ENCODE measurements around the gene ATXN10.
"Not testable (repeated sequence)": the region's sequence is repeated elsewhere in the genome, so short reads cannot be mapped to it uniquely, and the experiment has no call there.

The ATXN10 gene

DNA sequence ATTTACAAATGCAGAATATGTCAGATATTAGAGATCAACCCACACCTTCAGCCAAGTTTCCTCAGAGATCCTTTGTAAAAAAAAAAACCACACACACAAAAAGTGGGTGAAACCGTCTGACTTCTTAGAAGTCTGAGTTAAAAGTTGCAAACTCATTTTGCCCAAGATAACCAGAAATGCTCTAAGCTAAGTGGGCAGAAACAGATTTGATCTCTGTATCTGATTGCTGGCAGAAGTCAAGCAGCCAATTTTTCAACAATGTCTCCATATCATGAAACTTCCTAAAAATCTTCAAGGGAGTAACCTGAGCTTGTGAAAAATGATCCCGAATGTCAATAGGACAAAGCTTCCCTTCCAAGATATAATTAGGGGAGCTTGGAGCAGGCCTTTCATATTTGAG lies 28.6 kb upstream of the ATXN10 start:
- no peak for DNase-seq (ENCODE audit: low read depth in 2 of 2)

DNA sequence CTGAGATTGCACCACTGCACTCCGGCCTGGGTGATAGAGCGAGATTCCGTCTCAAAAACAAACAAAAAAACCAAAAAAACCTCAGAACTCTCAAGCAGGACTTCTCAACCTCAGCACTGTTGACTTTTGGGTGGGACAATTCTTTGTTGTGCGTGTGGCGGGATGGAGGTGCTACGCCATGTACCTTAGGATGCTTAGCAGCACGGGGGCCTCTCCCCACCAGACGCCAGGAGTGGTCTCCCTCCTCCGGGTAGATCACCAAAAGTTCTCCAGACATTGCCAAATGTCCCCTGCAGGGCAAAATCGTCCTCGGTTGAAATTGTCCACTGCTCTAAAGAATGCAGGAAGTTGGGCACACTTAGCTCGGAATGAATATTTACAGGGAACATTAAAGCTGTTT lies 26.9 kb upstream of the ATXN10 start:
- no peak for DNase-seq (ENCODE audit: low read depth in 2 of 2)

DNA sequence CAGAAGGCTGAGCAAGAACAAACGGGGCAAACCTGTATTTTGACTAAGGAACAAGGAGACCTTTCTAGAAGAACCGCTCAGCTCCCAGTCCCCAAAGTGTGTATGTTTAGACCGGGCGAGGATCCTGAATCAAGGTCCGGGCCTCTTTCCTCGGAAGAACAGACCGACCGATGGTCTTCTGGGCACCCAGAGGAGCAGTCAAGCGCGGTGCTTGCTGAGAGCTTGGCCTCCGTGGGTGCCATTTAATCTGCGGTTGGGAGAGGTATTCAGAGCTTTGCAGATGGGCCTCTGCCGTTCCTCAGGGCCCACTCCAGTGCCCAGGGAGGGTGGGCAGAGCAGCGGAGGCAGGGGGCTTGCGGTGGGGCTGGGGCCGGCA lies 26.5 kb upstream of the ATXN10 start:
- no peak for DNase-seq (ENCODE audit: low read depth in 2 of 2)

DNA sequence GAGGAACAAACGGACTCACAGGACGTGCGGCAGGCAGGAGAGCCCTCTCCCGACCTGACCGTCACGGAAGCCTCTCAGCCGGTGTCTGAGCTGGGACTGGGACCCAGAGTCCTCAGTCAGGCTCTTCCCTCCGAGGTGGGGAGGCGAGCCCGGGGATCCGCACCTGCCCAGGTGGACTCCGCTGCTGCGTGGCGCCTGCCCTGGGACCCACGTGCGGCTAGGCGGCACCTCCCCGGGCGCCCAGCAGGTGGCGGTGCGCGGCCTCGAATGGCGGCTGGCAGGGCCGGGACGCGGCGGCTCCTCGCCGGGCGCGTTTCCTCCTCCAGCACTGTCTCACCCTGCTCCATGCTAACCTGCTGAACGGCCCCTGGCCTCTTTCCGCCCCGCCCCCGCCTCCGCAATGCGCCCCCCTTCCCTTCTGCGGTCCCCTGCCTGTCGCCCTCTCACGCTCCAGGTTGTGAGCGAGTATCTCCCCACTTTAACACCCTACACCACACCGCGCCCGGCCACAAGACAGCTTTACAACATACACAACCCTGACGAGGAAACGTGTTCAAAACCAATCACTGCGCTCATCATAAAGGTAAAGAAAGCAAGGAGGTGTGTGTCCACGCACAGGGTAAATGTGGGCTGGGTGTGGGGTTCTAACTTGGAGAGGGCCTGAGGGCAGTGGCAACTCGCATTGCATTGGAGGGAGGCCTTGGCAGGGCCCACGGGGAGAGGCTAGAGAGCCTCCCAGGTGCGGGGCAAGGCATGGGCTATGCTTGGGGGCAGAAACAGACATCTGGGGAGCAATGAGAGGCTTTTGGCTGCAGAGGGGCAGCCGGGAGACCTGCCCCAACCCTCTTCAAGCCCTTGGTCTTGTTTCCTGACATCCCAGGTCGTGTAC lies 25.9 kb upstream of the ATXN10 start:
- DNase-seq (ENCODE audit: low read depth in 2 of 2) = peak; percentile 57 to 62

DNA sequence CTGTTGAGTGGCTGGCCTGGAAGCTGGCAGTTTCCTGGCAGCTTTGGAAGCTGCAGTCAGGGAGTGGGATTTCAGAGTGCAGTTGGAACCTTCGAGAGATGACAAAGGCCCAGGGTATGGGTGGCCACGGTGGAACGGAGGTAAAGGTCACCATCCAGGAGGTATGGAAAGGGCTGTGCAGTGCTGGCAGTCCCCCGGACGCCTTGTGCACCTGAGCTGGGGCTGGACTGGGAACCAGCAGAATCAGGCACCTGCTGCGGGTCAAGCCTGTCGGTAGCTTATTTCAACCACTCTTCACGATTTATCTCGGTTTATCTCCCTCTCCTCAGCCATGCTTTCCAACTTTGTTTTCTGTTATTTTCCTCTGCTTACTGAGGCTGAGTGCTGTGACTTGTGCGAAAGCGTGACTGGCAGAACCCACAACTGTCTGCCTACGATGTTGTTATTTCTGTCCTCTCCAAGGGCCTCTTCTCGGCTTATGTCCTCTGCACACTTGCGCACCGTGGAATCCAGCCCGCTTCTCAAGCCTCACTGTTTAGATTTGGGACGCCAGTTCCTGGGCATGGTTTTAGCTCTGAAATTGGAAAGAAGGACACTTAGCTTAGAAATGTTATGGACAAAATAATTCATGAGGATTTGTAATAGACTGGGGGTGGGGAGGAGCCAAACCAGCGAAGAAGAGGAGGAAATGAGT lies 24.0 kb upstream of the ATXN10 start:
- no peak for DNase-seq (ENCODE audit: low read depth in 2 of 2)

DNA sequence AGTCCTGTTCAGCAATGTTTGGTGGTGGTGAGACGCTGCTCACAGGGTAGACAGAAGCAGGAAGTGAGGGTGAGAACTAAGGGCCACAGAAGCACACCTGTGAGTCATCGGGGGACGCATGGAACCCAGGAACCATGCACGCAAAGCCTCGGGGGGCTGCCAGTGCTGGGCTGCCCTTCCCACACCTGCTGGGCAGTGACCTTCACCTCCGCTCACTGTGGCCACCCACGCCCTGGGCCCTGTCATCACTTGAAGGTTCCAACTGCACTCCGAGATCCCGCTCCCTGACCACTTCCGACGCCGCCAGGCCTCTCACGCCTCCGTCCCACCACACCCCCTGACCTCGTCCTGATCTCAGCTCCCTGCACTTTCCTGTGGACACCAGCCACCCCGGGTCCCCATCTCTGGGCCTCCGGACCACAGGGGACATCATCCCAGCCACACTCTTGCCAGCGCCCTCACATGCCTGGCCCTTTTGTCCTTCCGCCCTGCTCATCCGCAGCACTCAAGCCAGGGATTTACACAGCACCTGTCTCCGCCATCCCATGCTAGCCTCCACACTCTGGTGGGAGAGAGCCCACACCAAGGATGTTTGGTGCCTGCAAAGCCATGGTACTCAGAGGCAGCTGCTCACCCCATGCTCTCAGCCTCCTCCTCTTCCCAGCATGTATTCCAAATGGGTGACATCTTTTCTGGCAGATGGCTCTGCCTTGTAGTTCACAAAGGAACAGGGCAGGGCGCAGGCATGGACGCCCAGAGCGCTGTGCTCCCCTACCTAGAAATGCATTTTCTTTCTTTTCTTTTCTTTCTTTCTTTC lies 23.1 kb upstream of the ATXN10 start:
- no peak for DNase-seq (ENCODE audit: low read depth in 2 of 2)

DNA sequence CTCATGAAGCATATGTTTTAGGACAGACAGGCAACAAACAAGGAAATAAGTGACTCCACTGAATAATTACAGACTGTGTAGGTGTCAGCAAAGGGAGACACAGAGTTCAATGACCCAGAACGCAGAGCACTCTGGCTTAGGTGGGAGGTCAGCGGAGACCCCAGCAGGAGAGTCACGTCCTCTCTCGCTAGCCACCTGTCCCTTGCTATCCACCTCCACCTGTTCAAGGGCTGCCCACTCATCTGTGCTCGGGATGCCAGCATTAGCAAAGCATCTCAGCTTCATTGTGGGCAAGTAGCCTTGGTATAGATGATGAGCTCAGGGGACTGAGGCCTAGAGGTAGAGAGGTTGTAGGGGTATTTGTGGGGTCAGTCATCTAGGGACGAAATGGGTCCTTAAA lies 21.8 kb upstream of the ATXN10 start:
- DNase-seq (ENCODE audit: low read depth in 2 of 2) = no peak

DNA sequence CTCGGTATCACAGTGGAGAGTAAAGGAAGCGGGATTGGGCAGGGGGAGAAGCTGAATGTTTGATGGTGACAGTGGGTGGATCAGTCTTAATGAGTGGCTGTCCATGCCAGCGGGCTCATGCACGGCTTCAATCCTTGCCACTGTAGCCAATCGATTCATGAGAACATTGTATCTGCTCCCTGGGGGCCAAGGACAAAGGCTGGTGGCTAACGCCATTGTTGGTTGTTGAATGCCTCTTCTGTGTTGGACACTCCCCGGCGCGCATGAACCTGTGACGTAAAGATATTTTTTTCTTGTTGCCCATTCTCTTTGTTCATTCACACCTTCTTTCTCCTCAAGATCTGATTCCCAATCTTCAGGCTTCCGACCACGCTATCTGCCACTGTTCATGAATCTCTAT lies 20.9 kb upstream of the ATXN10 start:
- DNase-seq (ENCODE audit: low read depth in 2 of 2) = no peak

DNA sequence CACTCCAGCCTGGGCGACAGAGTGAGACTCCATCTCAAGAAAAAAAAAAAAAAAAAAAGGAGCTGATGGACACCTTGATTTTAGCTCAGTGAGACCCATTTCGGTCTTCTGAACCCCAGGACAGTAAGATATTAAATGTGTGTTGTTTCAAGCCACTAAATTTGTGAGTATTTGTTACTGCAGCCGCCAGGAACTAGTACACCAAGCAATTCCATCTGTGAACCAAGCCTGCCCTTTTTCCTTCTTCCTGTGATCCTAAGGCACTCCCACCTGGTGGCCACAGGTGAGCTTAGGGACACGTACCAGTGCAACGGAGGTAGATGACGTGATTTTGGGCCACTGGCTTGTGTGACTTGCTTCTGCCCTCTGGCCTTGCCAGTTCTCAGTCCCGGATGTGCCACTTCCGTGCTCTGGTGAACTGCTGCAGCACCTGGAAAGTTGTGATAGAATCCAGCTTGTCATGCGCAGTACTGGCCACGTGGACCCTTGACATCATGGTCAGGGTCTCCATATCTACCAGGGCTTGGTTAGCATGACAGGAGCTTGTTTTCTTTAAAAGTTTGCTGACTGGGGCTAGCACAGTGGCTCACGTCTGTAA lies 19.6 kb upstream of the ATXN10 start:
- DNase-seq (ENCODE audit: low read depth in 2 of 2) = no peak

DNA sequence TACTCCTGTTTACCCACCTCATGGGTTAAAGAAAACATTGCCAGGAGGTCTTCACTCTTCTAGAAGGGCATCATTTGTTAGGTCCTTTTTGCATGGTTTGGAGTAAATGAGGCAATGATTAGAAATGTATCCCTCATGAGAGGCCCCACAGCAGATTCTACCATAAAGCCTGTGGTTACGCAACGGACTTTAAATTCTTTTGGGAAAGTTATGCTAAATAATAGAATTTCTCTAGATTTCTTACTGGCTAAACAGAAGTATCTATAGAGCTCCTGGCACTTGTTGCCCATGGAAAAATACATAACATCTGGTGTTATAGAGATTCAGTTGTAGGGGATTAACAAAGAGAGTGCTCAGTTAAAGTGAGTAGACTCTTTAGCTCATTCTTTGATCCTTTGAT lies 15.1 kb upstream of the ATXN10 start:
- DNase-seq (ENCODE audit: low read depth in 2 of 2) = no peak

DNA sequence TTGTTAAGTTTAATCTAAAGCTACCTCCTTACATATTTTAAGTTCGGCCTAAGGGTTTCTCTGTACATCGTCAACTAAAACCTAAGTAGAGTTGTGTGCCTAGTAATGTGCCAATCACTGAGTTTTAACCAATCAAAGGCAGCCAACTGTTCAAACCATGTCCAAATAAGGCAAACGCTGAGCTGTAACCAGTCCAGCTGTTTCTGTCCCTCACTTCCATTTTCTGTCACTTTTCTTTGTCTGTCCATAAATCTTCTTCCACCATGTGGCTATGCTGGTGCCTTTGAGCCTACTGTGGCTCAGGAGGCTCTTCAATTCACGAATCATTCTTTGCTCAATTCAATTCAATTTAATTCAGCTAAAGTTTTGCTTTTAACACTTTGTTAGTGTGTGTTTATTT lies 13.9 kb upstream of the ATXN10 start:
- DNase-seq (ENCODE audit: low read depth in 2 of 2) = no peak

DNA sequence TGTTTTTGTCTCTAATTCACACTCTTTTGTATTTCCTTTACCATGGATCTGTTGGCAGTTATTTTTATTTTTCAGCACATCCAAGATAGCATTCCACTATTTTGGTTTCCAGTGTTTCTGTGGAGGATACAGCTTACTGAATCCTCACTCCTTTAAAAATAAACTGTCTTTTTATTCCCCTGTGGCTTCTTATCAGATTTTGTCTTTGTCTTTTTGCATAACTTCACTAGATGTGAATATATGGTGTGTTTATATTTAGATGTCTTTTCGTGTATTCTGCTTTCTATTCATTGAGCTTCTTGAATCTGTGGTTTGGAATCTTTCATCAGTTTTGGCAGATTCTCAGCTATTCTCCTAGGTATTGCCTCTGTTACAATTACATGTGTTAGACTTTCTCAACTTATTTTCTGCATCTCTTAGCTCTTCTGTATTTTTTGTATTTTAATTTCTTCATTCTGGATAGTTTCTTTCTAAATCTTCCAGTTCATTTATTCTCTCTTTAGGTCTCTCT lies 7.4 kb upstream of the ATXN10 start:
- no peak for DNase-seq (ENCODE audit: low read depth in 2 of 2)

DNA sequence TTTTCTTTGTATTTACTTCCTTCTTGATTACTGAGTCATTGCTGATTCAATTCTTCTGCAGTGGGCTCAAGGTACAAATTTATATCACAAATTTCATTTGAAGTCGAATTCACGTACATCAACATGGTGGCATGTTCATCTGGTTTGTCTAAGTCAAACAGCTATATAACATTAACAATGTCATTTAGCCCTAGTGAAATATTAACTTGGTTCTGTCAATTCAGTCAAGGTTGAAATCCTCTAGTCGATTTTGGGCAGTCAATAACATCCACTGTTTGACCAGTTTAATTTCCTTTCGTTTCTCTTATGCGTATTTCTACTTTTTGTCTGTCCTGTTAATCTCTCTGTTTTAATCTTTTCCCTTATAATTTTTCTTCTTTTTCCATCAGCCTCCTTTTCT lies 4.1 kb upstream of the ATXN10 start:
- DNase-seq (ENCODE audit: low read depth in 2 of 2) = no peak

DNA sequence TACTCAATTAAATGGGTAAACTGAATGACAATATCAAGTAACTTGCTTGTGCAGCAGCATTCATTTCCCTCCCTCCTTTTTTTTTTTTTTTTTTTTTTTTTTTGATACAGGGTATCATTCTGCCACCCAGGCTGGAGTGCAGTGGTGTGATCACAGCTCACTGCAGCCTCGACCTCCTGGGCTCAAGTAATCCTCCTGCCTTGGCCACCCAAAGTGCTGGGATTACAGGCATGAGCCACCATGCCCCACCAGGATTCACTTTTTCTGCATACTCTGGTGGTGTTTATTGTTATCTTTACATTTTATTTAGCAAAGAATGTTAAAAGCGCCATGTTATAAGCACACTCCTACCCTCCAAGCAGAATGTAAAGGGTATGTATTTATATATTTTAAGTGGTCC lies 1.3 kb upstream of the ATXN10 start:
- not testable (repeated sequence) for DNase-seq (ENCODE audit: low read depth in 2 of 2)

DNA sequence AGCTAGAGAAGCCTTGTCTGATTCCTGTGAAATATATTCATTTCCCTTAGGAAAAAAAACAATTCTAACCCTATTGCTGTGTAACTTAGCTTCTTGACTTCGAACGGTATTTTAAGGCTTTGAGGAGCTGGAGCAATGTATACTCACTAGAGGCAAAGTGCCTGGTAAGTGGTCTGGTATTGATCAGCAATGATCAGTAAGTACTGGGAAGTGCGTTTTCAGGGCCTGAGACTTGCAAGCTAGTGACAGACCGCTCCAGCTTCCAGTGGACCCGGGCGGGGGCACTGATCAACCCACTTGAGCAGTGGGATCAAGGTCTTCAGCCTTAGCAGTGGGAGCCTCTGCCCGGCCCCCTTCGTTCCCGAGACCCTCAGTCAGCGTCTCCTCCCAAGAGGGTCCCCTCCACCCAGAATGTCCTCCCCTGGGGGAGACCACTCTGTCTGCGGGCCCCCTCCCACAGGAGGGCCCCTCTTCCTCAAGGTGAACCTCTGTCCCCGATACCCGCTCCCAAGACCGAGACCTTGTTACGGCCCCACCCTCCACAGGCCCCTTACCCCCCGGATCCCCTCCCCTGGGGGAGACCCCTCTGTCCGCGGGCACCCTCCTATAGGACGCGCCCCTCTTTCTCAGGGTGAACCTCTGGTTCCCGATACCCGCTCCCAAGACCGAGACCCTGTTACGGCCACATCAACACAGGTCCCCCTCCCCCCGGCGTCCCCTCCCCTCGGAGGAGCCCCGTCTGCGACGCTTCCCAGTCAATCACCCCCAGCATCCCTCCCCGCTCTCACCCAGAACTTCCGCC lies 452 bp upstream of the ATXN10 start:
- DNase-seq (ENCODE audit: low read depth in 2 of 2) = no peak

DNA sequence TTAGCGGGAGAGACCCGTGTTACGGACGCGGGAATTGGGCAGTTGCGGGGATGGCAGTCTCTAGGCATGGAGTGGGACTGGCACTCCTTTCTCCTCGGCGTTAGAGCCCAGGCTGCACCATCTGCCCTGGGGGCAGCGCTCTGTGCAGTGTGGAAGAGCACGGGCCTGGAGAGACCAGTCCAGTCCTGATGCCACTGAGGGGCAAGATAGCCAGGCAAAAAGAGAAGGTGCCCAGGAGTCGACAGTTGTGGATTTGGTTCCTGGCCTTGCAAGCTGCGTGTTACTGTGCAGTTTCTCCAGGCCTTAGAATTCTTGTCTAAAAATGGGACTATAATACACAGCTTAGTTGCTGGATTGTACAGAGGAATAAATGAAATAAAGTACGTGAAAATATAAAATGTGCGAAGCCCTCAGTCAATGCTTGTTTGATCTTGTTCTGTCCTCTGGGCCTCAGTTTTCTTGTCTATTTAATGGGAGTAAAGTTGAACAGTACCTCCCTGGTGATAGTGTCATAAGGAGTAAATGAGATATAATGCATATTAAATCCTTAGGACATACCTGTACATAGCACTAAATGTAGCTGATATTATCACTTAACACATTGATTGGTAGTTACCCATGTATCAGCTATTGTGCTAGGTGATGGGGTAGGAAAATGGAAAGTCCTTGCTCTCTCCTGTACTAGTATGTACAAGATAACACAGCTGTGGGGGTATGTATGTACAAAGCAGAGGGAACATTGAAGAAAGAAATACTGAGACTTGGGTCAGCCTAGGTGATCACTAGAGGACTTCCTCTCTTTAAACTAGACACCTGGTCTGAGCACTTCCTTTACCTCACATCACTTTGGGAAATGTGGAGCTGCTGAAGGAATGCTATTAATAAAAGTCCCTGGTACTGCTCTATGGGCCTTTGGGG lies 1.2 kb downstream of the ATXN10 start:
- no peak for DNase-seq (ENCODE audit: low read depth in 2 of 2)

DNA sequence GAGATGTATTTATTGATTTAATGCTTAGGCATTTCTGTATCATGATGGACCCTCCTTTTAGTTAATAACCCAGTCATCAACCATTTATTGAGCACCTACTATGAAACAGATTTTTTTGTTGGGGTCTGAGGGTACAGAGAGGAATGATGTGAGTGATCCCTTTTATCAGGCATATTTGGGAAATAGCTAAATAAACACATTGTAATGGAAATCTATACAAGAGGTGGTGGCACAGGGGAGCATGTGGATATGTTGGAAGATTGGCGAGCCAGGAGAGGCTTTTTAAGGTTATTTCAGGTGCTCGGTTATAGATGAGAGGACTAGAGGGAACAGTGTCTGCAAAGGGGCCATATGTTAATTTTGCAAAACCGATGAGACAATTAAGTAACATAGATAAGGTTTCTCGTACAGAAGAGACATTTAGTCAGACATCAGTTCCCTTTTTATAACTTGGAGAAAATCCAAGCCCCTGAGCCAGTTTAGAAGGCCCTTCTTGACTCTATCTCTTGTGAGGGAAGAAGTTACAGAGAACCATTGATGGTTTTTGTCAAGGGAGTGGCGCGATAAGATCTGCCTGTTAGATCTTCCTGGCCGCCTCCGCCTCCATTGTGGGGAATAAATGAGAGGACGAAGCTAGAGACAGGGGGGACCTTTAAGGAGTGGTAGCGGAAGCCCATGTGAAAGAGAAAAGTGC lies 2.0 kb downstream of the ATXN10 start:
- DNase-seq (ENCODE audit: low read depth in 2 of 2) = no peak

DNA sequence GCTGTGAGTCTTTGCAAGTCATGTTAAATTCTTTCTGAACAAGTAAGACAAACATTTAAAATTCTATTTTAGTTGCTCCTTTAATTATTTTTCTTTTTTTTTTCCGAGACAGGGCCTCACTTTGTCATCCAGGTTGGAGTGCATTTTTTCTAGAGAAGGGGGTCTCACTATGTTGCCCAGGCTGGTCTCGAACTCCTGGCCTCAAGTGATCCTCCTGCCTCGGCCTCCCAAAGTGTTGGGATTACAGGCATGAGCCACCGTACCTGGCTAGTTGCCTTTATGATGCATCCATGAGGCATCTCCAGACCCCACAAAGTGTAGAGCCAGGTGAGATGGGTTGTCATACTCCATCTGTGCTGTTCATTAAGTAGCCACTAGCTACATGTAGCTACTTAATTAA lies 4.4 kb downstream of the ATXN10 start:
- DNase-seq (ENCODE audit: low read depth in 2 of 2) = no peak

DNA sequence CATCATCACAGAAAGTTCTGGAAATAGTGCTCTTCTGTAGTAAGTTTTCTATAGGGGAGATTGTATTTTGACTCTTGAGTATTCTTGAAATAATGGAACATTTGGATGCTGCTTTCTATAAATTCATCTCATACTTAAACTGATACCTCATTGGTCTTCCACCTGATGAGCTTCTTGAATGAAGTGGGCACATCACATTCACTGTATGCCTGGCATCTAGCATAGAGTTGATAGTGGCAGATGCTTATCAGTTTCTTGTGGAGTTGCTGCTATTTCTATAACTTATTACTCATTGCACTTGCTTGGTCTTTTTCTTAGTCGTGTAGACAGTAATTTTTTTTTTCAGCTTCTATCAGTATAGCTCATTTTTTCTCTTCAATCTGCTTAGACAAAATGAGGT lies 5.4 kb downstream of the ATXN10 start:
- no peak for DNase-seq (ENCODE audit: low read depth in 2 of 2)

All from stimulated activated CD8-positive, alpha-beta memory T cell treated with anti-CD3 and anti-CD28 coated beads, Interleukin-7, amount 100 ng/mL, for 1 hour (primary cell).